Hypothalamus (tissue), 51 donors: Measurements from ENCODE around the gene SPHK2.

Source experiments
- DNase-seq, 51 donors: peaks; one replicate each; lab custom pipeline; 2025; lab: John Stamatoyannopoulos, UW

SPHK2 gene

DNA sequence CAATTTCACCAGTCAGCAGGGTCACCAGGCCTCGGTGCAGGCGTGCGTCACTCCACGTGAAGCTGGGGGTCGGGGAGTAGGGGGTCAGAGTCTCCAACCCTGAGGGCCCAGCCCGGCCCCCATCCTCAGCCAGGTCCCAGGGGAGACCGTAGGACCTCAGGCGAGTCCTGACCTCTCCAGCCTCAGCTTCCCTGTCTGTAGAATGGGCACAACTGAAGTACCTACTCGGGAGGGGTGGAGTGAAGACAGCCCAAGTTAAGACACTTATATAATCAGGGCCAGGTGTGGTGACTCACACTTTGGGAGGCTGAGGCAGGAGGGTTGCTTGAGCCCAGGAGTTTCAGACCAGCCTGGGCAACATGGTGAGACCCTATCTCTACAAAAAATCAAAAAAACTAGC lies 15.5 kb upstream of the SPHK2 start:
- DNase-seq, result no peak

DNA sequence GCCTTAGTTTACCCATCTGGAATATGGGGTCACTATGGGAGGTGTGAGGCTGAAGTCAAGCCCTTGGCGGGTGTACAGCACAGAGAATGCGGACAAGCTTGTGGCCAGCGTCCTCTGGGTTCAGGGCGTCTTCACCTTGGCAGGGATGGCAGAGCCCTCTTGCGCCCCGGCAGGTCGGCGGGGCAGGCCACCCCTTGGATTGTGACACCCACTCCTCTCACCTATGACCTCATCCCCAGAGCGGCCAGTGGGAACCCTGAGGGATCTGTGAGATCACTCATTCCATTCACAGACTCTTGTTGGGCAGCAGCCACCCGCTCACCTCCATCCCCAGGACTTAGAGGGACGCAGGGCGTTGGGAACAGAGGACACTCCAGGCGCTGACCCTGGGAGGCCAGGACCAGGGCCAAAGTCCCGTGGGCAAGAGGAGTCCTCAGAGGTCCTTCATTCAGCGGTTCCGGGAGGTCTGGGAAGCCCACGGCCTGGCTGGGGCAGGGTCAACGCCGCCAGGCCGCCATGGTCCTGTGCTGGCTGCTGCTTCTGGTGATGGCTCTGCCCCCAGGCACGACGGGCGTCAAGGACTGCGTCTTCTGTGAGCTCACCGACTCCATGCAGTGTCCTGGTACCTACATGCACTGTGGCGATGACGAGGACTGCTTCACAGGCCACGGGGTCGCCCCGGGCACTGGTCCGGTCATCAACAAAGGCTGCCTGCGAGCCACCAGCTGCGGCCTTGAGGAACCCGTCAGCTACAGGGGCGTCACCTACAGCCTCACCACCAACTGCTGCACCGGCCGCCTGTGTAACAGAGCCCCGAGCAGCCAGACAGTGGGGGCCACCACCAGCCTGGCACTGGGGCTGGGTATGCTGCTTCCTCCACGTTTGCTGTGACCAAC lies 12.6 kb upstream of the SPHK2 start, which contains the start of gene SPACA4:
Gene SPACA4 (plus strand): TSS at position 280 of the 896 bp plus-strand sequence. CDS start 237 bp downstream, at position 517.
- no peak for DNase-seq

DNA sequence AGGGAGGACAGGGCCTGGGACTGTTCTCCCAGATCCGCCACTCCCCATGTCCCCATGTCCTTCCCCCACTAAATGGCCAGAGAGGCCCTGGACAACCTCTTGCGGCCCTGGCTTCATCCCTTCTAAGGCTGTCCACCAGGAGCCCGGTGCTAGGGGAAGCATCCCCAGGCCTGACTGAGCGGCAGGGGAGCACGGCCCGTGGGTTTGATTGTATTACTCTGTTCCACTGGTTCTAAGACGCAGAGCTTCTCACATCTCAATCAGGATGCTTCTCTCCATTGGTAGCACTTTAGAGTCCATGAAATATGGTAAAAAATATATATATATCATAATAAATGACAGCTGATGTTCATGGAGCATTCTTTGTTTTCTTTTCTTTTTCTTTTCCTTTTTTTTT lies 11.9 kb upstream of the SPHK2 start:
- DNase-seq, result no peak

DNA sequence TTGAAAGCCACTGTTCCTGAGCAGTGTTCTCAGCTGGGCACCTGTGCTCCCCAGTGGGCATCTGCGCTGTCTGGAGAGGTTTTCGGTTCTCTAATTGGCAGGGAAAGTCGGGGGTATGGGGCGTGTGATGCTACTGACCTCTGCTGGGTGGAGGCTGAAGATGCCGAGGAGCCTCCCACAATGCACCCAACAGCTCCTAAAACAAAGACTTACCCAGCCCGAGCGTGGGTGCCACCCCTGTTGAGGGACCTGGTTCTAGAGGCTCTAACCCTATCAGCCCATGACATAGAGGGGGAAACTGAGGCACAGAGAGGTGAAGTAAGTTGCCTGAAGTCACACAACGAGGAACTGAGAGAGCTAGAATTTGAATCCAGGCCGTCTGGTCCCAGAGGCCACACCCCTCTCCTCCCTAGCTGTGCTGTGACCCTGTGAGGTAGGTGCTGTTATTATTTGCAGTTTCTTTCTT lies 10.5 kb upstream of the SPHK2 start:
- peak in 18 of 51 donors; percentile 10 to 49 (median 19) for DNase-seq

DNA sequence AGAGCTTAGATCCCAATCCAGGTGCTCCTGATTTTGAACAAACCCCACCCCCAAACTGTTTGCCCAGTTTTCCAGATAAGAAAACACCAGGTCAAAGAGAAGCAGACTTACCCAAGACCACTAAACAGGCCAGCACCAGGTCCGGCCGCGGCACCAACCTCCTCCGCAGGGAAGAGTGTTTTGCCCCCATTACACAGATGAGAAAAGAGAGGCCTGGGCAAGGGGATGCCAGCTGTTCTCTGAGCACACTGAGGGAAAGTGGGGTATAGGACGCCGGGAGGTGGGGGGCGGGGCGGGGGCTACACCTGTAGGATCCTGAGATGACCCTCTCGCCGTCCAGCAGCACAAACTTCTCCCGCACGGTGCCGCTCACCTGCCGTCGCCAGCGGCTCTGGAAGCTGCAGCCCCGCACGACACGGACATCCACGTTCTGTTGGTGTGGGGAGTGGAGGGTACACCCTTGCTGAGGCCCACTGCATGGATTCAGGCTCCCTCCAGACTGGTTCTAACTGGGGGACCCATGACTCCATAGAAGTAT lies 9.7 kb upstream of the SPHK2 start:
- no peak for DNase-seq

DNA sequence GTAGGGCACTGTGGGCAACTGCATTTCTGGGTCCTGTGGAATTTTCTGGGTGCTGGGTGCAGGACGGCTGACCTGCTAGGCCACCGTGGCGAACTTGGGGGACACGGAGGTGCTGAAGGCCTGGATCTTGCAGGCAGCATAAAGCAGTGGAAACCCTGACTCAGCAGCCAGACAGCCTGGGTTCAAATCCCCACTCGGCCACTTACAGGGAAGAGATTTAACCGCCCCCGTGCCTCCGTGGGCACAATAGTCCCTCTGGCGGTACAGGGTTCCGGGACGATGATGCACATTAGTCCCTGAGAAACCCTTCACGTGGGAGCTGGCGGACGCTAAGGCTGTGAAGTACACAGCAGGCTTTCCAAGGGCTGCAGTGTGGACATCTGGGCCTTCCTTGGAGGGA lies 7.4 kb upstream of the SPHK2 start:
- no peak for DNase-seq

DNA sequence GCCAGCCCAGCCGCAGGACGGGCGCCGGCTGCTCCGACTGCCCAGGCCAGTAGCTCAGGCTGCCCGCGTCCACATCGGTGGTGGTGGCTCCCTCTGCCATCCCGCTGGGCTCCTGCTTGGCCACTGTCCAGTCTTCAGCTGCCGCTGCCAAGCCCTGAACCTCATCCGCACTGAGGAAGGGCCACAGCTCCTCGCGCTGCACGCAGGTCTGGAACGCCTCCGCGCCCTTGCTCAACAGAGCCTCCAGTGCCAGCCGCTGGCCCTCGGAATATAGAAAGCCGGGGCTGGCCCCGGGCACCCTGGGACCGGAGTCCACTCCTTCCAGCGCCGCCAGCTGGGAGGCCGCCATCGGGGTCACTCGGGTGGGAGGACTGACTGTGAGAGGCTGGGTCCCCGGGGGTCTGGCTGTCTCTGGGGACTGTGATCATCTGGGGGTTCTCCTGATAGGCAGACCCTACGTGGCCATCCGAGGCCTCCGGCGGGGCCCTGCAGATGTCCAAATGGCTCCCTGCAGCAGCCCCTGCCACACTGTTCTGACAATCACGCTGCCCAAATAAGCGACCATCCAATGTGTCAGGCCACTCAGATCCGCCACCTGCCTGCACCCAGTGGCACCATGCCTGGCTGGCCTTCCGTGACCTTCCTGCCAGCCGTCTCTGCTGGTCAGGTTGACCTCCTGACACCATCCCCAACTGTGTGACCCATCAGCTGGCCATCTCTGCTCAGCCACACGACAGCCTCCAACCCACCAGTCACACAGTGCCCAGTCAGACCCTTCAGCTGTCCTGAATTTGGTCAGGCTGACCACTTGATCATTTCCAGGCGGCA lies 6.1 kb upstream of the SPHK2 start:
- peak in 29 of 51 donors; percentile 14 to 71 (median 52) for DNase-seq

DNA sequence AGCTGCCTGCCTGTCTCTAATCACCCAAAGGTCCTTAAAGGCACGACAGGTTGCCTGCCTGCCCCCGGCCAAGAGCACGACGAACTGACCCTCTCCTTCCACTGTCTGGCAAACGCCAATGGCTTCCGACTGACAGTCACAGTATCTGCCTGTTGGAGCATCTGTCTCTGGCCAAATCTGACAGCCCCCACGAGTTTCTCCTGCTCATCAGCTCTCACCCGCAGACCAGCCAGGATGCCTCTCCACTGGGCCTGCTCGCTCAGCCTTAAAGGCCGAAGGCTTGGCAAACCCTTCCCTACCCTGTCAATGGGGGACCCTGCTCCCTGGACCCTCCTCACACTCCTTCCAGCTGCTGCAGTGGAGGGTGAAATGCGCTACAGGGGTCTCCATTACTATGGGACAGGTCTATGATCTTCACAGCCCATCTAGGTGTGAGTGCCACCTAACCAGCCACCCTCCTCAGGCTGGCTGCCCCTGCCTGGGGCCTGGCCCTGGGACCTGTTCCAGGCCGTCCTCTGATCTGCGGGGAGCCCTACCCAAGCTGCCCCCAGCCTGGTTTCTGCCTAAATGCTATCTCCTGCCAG lies 5.4 kb upstream of the SPHK2 start:
- DNase-seq, result no peak

DNA sequence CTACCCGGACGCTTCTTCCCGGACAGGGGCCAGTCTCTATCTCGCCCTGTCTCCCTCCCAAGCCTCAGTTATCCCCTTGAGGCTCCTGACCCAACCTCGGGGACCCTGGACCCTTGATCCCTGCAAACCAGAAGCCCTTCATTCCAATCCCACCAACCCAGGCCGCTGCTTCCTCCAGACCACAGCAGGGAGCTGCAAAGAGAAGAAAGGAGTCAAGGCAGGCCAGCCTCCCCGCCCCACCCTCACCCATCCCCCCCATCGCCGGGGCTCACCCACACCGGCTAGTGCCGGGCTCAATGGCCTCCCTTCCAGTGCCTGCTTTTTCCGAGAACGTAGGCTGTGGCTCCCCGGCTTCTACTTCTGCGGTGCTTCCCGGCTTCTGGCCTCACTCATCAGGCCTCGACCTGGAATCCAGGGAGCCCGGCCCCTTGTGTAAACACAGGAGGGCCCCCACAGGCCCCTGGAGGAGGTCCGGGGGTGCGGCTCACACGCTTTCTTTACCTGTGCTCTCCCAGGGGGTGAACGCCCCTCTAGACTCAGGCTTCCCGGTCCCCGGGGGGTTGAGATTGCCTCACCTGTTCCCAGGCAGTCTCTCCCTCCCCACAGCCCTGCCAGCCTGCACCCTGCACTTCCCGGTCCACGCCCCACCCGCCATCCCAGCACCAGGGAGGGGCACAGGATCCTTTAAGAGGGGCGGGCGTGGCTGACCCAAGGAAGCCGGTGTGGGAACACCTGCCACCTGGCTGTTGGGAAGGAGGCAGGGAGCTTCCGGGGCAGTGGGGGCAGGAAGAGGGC lies 4.7 kb upstream of the SPHK2 start, which contains the start of gene FAM83E:
Gene FAM83E (minus strand): TSS at position 641 of the 795 bp plus-strand sequence. CDS start 1,704 bp downstream, outside the sequence.
- DNase-seq, result no peak

DNA sequence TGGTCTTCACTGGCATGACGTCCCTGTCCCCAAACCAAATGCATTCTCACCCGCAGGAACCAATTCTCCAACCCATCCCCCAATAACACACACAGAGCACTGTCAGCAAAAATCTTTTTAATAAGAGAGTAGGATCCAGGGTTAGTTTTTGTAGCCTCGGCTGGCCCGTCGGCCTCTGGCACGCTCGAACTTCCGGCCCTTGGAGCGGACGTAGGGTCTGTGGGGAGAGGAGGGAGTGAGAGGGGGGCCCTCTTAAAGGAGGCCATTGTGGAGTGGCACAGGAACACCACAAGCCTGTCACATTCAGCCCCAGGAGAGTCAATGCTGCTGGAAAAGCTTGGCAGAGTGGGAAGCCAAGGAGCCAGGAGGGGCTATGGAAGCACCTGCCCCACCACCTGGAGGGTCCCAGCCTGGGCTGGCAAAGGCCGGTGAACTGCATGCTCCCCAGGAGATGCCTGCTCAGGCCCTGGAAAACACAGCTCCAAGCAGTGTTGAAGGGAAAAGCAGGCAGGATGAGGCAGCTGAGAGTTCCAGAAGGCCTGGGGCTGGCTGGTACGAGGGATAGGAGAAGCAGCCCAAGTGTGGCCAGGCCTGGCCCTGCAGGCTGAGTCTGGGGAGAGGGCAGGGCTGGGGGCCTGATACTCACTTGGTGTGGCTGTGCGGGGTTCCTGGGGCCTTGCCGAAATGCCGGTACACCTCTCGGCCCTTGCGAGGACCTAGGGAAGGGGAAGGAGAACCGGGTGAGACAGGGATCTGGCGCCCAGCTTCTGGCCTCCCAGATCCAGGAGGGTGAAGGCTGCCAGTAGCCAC lies 3.9 kb upstream of the SPHK2 start:
- DNase-seq, result no peak

DNA sequence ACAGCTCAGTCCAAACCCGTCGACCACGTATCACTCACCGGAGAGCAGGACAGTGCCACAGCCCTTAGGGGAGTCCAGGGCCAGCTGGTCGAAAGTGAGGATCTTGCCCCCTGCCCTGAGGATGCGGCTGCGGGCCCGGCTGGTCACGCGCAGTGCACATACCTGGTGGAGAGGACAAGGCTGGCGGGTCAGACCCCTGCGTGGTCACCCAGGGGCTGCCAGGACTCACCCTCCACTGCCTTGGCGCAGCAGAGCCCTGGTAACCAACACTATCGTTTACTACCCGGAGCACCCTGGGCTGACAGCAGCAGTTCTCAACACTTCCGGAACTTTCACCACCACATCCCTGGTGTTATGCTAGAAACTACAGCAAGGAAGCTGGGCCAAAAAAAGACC lies 3.3 kb upstream of the SPHK2 start:
- DNase-seq, result no peak

DNA sequence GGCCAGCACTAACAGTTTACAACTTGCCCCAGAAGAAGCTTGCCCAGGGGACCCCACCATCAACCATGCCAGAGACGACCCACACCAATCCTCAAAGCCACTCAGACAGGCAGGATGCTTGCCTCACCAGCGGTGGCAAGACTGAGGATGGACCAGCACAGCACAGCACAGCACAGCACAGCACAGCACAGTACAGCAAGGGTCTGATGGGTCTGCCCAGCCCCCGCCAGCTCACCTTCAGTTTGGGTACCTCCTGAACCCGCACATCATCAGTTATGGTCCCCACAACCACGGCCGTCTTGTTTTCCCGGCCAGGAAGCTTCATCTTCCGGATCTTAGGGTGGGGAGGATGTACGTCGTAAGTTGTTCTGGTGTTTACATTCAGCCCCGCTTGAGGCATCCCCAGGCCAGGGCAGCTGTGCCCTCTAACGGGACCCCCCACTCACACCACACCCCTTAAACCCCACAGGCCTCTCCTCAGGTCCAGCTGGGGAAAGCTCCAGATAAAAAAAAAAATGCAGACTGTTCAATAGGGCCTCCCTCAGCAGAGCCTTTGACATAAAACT lies 2.7 kb upstream of the SPHK2 start:
- DNase-seq, result no peak

DNA sequence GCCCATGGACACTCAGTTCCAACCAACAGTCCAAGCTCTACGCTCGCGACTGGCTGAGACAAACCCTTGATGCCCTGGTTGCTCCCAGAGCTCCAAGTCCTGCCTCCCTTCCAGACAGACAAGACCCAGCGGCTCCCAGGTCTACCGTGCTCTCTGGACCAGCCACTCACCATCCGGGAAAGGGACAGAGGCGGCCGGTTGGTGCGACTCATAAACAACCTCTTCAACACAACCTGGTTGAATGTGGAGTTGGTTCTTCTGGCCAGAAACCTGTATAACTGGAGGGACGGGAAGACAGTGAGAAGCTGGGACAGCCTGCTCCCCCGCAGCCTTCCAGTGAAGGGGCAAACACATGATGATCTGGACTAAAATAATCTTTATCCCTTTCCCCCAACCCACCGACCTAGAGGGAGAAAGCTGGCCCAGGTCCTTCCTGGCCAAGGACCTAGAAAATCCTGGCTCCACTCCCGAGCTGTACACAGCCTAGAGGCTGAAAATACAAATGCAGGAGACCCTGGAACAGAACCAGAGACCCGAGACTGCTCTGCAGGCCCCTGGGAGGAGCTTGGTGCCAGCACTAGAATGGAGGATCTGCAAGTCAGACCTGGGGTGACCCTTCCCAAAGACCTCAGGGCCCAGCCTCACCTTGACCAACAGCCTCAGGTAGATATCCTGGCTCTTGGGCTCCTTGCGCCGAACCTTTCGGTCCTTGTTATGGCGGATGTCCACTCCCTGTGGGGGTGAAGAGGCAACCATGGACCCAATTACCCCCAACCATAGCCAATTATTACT lies 2.0 kb upstream of the SPHK2 start:
- DNase-seq, result peak in 6 of 51 donors; percentile 20 to 39 (median 26)

DNA sequence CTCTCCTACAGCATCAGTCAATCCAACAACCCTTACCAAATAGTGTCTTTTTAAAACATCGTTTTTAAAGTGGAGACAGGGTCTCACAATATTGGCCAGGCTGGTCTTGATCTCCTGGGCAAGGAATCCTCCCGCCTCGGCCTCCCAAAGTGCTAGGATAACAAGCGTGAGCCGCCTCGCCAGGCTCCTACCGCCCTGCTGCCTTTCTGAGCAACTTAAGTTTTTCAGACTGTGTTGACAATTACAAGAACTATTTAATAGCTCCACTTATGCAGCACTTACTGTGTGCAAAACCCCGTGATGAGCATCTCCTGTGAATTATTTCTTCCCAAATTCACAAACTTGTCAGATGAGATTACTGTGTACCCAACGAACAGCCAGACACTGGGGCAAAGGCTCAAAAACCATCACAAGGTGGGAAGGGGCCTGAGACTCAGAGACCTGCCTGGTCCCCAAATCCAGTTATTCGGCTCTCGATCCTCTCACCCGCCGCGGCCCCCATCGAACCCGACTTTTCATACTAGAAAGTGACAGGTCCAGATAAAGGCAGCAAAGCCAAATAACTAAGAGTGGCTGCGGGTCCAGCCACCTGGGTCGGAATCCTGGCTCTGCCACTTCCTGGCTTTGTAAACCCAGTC lies 909 bp upstream of the SPHK2 start:
- DNase-seq, result peak in 2 of 51 donors; percentile 50 to 60

DNA sequence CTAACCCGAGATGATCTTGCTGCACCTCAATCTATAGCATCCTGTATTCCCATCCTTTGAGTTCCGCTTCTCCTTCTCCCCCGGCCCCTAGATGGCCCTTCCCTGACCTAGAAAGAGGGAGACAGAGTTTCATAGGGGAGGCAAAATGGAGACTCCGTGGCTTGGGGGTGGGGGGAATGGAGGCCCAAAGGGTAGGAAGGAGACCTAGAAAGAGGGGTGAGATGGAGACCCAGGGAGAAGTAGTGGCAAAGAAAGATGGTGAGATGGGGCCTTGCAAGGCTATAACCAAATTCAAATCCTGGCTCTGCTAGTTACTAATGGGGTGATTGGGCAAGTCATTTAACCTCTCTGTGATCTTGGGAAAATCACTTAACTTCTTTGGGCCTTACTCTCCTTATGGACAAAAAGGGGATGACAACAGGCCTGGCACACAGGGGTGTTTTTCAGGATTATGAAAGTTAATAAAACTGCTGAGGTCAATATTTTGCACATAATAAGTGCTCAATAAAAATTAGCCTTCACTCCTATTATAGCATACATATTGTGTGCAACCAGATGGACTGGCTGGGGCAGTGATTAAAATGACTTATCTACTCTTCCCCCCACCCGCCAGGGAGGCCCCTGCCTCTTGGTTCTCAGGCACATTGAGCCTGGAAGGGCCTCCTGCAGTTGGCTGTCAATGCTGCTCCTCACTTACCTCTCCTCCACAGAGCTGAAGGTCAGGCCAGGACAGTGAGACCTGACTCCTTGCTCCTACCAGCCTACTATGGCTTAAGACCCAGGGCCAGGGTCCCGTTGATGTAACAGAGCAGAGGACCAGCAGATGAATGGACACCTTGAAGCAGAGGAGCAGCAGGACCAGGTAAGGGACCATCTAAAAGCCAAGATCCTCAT lies 633 bp downstream of the SPHK2 start:
- no peak for DNase-seq

DNA sequence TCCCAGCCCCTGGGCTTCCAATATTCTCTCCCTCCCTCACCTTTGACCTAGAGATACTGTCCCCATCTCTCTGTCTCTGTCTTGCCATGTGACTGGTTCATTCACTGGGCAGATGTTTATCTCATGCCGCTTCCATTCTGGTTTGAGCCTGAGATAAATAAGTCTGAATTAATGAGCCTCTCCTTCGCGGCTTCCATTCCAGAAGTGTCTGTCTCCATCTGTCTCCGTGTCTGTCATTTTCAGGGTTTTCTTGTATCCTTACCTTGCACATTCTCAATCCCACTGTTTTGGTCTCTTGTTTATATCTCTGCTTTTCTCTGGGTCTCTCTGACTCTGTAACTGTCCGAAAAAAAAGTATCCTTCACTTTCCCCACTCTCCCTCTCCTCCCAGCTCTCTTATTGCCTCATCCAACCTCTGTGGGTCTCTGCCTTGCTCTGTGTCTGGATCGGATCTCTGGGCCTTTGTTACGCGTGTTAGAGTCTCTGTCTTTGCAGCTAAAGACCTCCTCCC lies 4.3 kb downstream of the SPHK2 start:
- peak in 1 of 51 donors; percentile 42 for DNase-seq
